GM21723 (cell line): Measurements from ENCODE around the gene KIAA0319L.

ENCODE experiments used
- ATAC-seq: cut with Tn5 transposase; IDR thresholded peaks from one replicate; pipeline ENCODE4 v1.9.1; 2021; ENCODE audit warnings: mild to moderate bottlenecking, moderate library complexity; ENCODE audit not compliant: unreplicated experiment

Gene KIAA0319L

DNA sequence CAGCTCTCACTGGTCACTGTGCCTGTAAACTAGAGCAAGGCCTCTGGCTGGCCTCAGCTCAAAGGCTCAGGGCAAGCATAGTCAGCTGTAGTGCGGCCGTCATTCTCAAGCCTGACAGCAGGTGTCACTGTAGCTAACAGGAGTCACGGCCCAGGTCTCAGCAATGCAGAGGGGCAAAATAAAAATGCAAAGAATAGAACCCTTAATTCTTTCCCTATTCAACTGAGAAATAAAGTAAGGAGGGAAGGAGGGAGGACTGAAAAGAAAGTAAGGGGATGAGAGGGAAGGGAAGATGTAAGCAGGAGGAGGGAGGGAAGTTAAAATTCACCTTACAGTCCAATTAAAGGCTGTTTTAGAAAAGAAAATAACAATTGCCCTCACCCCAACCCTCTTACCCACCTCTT is 106.1 kb downstream of the KIAA0319L start:
- ATAC-seq = no peak

GRCh38 chr1:35449334-35450008 is 107.7 kb downstream of the KIAA0319L start:
- no peak for ATAC-seq

GRCh38 chr1:35448344-35448801 is 108.8 kb downstream of the KIAA0319L start:
- ATAC-seq = no peak

- no peak for ATAC-seq
These were observed 109.9 kb downstream of the KIAA0319L start for GRCh38 chr1:35447278-35447677.

GRCh38 chr1:35444519-35444774 is 112.8 kb downstream of the KIAA0319L start:
- ATAC-seq = no peak

DNA sequence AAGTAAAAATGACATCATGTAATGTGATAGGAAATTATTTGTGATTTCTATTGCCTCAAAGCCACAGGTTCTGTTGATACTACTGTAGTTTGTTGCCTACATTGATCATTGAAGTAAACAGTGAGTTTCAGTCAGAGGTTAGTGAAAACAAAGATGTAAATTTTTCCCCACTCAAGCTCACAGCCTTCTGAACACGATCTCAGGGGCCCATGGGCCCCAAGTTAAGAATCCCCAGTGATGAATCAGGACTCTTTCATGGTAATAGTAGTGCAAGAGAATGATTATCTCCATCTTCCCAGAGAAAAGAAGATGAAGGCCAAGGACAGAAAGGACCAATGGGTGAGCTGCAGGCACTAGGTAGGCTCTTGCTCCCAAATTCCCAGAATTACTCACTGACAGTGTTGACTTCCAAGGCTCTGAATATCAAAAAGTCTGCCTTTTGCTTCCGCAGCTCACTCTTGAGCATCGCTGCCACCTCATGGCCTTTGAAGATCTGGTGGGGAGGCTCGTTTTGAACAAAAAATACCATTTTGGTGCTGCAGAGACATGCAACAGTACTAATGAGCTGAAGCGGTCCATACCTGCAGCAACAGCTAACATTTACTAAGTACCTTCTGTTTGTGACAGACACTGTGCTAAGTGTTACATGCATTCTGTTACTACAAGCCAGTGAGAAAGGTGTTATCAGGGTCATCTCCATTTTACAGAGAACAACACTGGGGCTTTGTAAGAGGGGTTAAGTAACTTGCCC is 113.3 kb downstream of the KIAA0319L start:
- no peak for ATAC-seq

- ATAC-seq = no peak
These were observed 114.5 kb downstream of the KIAA0319L start for GRCh38 chr1:35442734-35443133.

DNA sequence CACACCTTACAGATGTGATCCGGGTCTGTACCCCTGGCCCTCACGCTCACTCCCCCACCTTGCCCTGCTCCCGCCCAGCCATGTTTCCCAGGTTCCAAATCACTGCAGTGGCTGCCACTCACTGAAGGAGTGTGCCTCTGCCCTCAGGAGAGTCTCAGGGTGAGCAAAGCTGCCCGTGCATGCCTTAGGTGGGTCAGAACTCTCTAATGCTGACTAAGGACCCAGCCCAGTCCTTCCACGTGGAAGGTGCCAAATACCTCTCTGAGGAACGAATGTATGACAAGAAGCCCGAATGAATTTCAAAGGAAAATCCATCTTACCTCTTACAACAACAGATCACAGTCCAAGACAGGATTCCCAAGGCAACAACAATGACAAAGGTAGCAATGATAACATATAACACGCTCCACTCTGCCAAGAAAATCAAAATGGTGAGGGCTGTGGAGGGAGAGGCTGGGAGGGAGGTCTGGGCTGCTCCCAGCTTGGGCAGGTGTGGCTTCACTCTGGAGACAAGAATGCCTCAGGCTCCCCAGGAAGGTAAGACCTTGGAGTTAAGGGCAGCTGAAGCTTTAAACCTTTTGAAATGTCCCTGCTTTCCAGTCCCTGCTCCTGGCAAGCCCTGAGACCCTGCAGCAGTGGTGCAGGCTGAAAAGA is 115.2 kb downstream of the KIAA0319L start:
- ATAC-seq = no peak

GRCh38 chr1:35439626-35440025 is 117.6 kb downstream of the KIAA0319L start:
- no peak for ATAC-seq

- ATAC-seq = no peak
These were observed 120.0 kb downstream of the KIAA0319L start for GRCh38 chr1:35437200-35437599.

DNA sequence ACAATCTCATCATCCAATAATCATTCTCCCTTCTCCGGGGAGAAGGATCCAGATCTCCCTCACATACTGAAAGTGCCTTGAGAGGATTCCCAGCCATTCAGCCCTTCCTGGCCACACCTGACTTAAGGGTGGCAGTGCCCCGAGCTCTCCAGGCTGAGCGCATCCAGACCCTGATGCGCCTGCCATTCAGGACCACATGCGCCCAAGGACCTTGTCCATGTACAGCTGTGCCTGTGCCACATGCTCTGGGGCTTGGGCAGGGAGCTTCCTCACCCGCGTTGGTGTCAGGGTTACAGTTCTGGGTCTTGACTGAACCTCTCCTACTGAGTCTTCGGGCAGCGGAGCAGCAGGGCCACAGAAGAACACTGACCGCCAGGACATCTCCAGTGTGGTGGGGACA is 121.1 kb downstream of the KIAA0319L start:
- no peak for ATAC-seq

DNA sequence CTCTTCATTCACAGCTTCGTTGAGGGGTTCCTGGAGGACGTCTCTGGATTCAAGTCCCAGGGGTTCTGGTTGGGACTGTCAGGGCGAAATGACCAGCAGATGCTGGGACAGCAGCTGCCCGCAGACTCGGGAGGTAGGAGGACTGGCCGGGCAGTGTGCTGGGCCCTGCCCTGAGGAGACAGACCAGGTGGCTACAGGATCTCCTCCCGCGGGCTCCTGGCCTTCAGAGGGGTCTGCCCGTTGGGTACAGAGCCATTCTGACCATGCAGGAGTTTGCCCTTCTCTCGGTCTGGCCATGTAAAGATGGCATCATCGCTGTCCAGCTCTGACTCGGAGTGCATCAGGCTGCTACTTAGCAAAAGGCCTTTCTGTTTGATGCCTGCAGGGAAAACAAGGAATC is 122.5 kb downstream of the KIAA0319L start:
- no peak for ATAC-seq

- ATAC-seq = no peak
These were observed 123.5 kb downstream of the KIAA0319L start for GRCh38 chr1:35433714-35434113.

DNA sequence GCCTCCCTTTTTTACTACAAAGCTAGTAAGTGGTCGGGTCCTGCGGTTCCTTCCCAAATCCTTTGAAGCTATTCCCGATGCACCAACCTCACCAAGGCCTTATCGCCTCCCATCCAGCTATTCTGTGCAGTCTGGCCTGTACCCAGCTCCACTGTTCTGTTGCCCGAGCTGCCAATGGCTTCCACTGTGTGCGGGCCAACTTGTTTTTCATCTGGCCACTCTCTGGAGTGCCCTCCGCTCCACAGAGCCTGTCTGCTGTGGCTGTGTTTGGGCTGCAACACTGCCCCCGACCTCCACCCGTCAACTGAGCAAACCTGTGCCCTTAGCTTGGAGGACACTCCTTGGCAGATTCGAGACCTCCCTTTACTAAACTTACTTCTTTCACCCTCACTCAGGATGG is 125.0 kb downstream of the KIAA0319L start:
- ATAC-seq = no peak

- no peak for ATAC-seq
These were observed 126.0 kb downstream of the KIAA0319L start for GRCh38 chr1:35431173-35431599.

DNA sequence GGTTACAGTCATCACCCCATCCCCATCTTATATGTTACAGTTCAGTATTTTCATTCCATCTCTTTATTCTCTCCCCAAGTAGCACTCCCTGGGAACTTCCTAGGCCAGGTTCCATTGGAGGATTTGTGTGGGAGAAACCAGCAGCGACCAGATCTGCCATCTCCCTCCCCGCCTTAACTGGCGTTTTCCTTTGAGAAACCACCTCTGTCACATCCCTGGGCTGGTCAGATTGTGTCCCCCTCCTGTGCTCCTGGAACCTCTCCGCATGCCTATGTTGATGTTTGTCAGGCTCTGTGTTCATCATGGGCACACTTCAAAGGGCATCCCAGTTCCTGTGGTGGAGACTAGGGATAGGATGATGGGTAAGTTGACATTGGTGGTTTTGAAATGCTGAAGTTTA is 126.4 kb downstream of the KIAA0319L start:
- no peak for ATAC-seq

DNA sequence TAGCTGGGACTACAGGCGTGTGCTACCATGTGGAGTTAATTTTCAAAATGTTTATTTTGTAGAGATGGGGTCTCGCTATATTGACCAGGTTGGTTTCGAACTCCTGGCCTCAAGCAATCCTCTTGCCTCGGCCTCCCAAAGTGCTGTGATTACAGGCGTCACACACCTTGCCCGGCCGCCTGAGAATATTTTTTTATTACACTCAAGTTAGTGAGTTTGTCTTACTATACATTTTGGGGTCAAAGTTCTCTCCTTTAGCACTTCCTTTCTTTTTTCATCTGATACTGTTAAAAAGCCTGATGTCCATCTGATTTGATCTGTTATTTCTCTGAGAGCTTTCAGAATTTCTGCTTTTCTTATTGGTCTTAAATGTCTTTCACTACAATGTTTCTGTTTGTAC is 128.8 kb downstream of the KIAA0319L start:
- ATAC-seq = no peak

DNA sequence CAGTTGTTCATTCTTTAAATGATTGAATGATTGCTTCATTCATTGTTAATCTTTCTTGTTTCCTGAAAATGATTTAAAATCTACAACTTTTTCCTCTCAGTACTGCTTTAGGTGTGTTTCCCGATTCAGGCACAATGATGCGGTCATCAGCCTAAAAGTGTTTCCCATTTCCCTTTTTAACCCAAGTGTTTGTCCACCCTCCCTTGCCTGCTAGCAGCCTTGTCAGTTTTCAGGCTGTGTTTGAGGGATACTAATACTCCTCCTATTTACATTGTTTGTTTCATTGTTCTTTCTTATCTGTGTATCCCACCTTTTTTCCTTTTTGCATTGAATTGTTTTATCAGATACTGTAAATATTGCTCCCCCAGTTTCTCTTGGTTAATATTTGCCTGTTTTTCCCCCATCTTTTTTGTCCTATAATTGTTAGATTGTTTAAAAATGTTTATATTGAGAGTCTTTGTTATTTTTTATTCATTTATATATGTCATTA is 131.1 kb downstream of the KIAA0319L start:
- no peak for ATAC-seq

DNA sequence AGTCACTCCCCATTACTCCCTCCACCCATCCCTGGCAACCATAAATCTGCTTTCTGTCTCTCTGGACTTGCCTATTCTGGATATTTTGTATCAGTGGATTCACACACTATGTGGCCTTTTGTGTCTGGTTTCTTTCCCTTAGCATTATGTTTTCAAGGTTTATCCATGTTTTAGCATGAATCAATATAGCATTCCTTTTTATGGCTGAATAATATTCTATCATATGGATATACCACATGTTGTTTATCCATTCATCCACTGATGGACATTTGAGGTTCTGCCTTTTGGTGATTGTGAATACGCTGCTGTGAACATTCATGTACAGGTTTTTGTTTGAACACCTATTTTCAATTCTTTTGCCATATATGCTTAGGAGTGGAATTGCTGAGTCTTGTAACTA is 148.3 kb downstream of the KIAA0319L start:
- ATAC-seq = no peak

- ATAC-seq = no peak
These were observed 149.5 kb downstream of the KIAA0319L start for GRCh38 chr1:35407743-35408142.

DNA sequence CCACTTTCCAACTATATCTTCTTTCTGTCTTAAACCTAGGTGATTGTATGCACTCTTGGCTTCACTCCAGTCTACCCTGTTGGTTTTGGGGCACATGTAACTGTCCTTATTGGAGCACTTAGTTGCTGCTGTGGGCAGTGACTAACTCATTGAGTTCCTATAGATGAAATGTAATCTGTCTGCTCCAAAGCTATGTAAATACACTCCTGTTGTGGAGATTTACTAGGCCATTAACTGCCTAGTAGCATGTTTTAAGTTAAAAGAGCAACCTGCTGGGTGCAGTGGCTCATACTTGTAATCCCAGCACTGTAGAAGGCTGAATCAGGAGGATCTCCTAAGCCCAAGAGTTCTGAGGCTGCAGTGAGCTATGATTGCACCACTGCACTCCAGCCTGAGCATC is 151.1 kb downstream of the KIAA0319L start:
- no peak for ATAC-seq

DNA sequence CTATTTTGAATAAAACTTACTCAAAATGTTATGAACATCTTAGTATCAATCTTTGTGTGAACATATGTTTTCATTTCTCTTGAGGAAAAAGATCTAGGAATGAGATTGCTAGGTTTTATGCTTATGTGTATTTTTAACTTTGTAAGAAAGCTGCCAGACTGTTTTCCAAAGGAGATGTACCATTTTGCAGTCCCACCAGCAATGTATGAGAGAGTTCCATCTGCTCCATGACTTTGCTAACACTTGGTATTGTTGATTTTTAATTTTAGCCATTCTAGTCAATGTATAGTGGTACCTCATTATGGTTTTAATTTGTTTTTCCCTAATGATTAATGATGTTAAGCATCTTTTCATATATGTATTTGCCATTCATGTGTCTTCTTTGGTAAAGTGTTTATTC is 156.2 kb downstream of the KIAA0319L start:
- ATAC-seq = no peak
